Mucosa of descending colon (tissue), 3 donors: ENCODE measurements around the gene NAPB. TPM values are rescaled to one million over a fixed set of nuclear protein-coding genes. Genes with fewer than 3 reads are reported as not detected.

Source experiments
- ATAC-seq: fragments of 200-7000 bp; cut with Tn5 transposase; one replicate; pipeline ENCODE4 v1.9.1; 2020; ENCODE audit warnings: mild to moderate bottlenecking, moderate library complexity
- DNase-seq, 3 donors: peaks; one replicate each; pipeline ENCODE4 v3.0.0-alpha.2; 2020
- H3K36me3 ChIP-seq: fragments of 200-600 bp; one replicate; pipeline ENCODE4 v1.8.0; 2021; ENCODE audit warnings: low read depth, mild to moderate bottlenecking
- H3K4me1 ChIP-seq: fragments of 200-600 bp; one replicate; pipeline ENCODE4 v1.8.0; 2021; ENCODE audit warnings: low read depth, mild to moderate bottlenecking
- H3K4me3 ChIP-seq: fragments of 200-600 bp; one replicate; pipeline ENCODE4 v1.8.0; 2021; ENCODE audit warnings: mild to moderate bottlenecking
- H3K9me3 ChIP-seq: fragments of 200-600 bp; one replicate; pipeline ENCODE4 v1.8.0; 2021; ENCODE audit warnings: mild to moderate bottlenecking
- CTCF ChIP-seq: fragments of 200-600 bp; IDR thresholded peaks from one replicate; pipeline ENCODE4 v1.8.0; 2022; ENCODE audit warnings: antibody characterized with exemption, mild to moderate bottlenecking
- intact Hi-C, 2 donors: fragments of 100-400 bp; cut with DNase I in 1 of 2; cut with micrococcal nuclease in 1 of 2; formaldehyde crosslinking; loops; one replicate each; pipeline versions ENCODE4 v1.11.0 to v1.11.1; 2022; cut with DNase I, micrococcal nuclease
- total RNA-seq, 3 donors: library from RNA; stranded (reverse); fragmentation: NEBNext Ultra II Directional in 2 of 3; extraction: Animal tissue kit (Norgen Biotek cat#: 25700) in 2 of 3; gene quantifications; one replicate each; pipeline versions ENCODE4 v1.2.1 to v1.2.4, GENCODE V29; 2021 to 2023
- donor health status: DM: no; HTN: no; CAD: no; lungs with moderate emphysema.
- donor health status: DM: no; HTN: no; CAD: no.
- donor health status: DM: no; HTN: yes; CAD: no.

The NAPB gene
- total RNA-seq, 3 donors from 2014 or later: 8.2 to 22.8 (median 8.9) TPM

GRCh38 chr20:23445596-23446217 is 24.4 kb upstream of the NAPB start:
- H3K4me1 ChIP-seq: no peaks in the 10 kb centered on the region
- ATAC-seq (no peak), DNase-seq (no peak)
- TF ChIP-seq CTCF: no peak
- no peaks in the 10 kb centered on the region for H3K36me3 ChIP-seq
- no peak overlapping the region for H3K4me3 ChIP-seq
- intact Hi-C loops: loop anchor here in 1 of 2 donors (10.0 kb wide), 1 partner anchor 159 kb away; the partner anchor contains the start of gene CST9
- H3K9me3 ChIP-seq: no peaks in the 10 kb centered on the region

GRCh38 chr20:23444859-23445258 is 23.6 kb upstream of the NAPB start:
- Histone ChIP-seq H3K4me1 (no peaks in the 10 kb centered on the region), H3K4me3 (no peak overlapping the region), H3K36me3 (no peaks in the 10 kb centered on the region), H3K9me3 (no peaks in the 10 kb centered on the region)
- no peak for TF ChIP-seq CTCF
- DNase-seq (no peak), ATAC-seq (no peak)
- intact Hi-C loops: loop anchor here in 1 of 2 donors (10.0 kb wide), 1 partner anchor 160 kb away; the partner anchor contains the start of gene CST9

- intact Hi-C loops: loop anchor here in 1 of 2 donors (10.0 kb wide), 1 partner anchor 162 kb away; the partner anchor contains the start of gene CST9
- ATAC-seq: no peak
- TF ChIP-seq CTCF: no peak
- no peaks in the 10 kb centered on the region for H3K9me3 ChIP-seq
- no peaks in the 10 kb centered on the region for H3K36me3 ChIP-seq
- DNase-seq: no peak
- no peak overlapping the region for H3K4me3 ChIP-seq
- no peaks in the 10 kb centered on the region for H3K4me1 ChIP-seq
These were observed 21.1 kb upstream of the NAPB start for GRCh38 chr20:23442436-23442835.

GRCh38 chr20:23441850-23442313 is 20.6 kb upstream of the NAPB start:
- intact Hi-C loops: loop anchor here in 1 of 2 donors (10.0 kb wide), 1 partner anchor 163 kb away; the partner anchor contains the start of gene CST9

GRCh38 chr20:23440004-23440403 is 18.7 kb upstream of the NAPB start:
- no peaks in the 10 kb centered on the region for H3K9me3 ChIP-seq
- peaks cover 3% of the 10 kb centered on the region for H3K4me1 ChIP-seq
- H3K36me3 ChIP-seq: no peaks in the 10 kb centered on the region
- ATAC-seq (no peak), DNase-seq (no peak)
- intact Hi-C loops: loop anchor here in 1 of 2 donors (10.0 kb wide), 1 partner anchor 165 kb away; the partner anchor contains the start of gene CST9
- no peak for TF ChIP-seq CTCF
- H3K4me3 ChIP-seq: no peak overlapping the region

More at GRCh38 chr20:23441850-23442313, 20.6 kb upstream of the NAPB start:
- TF ChIP-seq CTCF: peak; percentile 58
- no peak overlapping the region for H3K4me3 ChIP-seq
- H3K36me3 ChIP-seq: no peaks in the 10 kb centered on the region
- no peaks in the 10 kb centered on the region for H3K9me3 ChIP-seq
- DNase-seq (peak in 2 of 3 donors; percentile 52 to 78), ATAC-seq (peak; percentile 71)
- H3K4me1 ChIP-seq: no peaks in the 10 kb centered on the region
